Right lobe of liver (tissue), 4 donors: Measurements from ENCODE around the gene FARS2.

Experiments used
- POLR2A ChIP-seq: fragments of 450-650 bp; IDR thresholded peaks from one replicate; pipeline ENCODE4 v1.6.1; 2017; ENCODE audit warnings: antibody characterized with exemption, mild to moderate bottlenecking
- TF ChIP-seq, protein P1 (sequence below), 4 donors: fragments of 200-600 bp in 3 of 4; fragments of 450-650 bp in 1 of 4; IDR thresholded peaks; one replicate each; pipeline versions ENCODE4 v1.5.1 to v1.8.0; 2016 to 2022; ENCODE audit warnings: antibody characterized with exemption in 4 of 4, mild to moderate bottlenecking in 2 of 4
- donor health status: DM: no; HTN: no; CAD: no.
- donor health status: DM: no; HTN: no; CAD: no.
- donor health status: DM: no; HTN: yes; CAD: no.

DNA sequence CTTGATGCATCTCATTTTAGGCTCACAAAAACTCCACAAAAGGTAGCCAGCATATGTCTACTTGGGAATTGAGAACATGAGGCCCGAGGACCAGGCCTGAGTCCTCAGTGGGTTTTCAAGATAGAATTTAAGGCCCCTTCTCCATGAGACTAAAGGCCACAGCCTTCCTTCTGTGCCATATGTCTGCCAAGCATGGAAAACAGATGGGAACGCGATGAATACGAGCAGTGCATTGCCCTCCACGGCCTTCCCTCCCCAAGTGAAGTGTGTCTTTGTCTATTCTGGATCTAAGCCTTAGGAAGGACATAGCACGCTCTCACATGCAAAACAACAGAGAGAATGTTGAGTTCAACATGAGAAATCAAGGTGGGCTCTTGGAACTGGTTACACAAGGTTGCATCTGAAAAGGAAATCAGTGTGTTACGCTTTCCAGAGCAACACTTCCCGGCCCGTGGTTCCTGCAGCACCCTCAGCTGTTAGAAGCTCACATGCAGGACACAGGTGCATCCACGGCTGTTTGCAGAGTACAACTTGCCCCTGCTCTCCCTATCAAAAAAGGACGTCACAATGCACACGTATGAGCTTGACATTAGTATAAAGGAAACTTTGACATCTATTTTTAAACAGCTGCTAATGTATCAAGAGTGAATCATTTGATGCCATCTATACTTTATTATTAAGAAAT, 515.5 kb downstream of the FARS2 start:
- TF ChIP-seq, protein P1, sequence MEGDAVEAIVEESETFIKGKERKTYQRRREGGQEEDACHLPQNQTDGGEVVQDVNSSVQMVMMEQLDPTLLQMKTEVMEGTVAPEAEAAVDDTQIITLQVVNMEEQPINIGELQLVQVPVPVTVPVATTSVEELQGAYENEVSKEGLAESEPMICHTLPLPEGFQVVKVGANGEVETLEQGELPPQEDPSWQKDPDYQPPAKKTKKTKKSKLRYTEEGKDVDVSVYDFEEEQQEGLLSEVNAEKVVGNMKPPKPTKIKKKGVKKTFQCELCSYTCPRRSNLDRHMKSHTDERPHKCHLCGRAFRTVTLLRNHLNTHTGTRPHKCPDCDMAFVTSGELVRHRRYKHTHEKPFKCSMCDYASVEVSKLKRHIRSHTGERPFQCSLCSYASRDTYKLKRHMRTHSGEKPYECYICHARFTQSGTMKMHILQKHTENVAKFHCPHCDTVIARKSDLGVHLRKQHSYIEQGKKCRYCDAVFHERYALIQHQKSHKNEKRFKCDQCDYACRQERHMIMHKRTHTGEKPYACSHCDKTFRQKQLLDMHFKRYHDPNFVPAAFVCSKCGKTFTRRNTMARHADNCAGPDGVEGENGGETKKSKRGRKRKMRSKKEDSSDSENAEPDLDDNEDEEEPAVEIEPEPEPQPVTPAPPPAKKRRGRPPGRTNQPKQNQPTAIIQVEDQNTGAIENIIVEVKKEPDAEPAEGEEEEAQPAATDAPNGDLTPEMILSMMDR (IDR thresholded peaks at IDR 0.05) = no peak
- no peak for TF ChIP-seq POLR2A
